ENCODE results near the gene RTP2.

- TF ChIP-seq, protein P1, sequence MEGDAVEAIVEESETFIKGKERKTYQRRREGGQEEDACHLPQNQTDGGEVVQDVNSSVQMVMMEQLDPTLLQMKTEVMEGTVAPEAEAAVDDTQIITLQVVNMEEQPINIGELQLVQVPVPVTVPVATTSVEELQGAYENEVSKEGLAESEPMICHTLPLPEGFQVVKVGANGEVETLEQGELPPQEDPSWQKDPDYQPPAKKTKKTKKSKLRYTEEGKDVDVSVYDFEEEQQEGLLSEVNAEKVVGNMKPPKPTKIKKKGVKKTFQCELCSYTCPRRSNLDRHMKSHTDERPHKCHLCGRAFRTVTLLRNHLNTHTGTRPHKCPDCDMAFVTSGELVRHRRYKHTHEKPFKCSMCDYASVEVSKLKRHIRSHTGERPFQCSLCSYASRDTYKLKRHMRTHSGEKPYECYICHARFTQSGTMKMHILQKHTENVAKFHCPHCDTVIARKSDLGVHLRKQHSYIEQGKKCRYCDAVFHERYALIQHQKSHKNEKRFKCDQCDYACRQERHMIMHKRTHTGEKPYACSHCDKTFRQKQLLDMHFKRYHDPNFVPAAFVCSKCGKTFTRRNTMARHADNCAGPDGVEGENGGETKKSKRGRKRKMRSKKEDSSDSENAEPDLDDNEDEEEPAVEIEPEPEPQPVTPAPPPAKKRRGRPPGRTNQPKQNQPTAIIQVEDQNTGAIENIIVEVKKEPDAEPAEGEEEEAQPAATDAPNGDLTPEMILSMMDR (IDR thresholded peaks at IDR 0.05) = no peak
- TF ChIP-seq EZH2 (IDR thresholded peaks at IDR 0.05; ENCODE audit: borderline replicate concordance, insufficient read depth, low read depth, low read length, poor library complexity, severe bottlenecking) = no peak
Measured at GRCh38 chr3:187750513-187751123, 48.3 kb upstream of the RTP2 start.

All from B cell (primary cell).